HG03066 (cell line): ENCODE measurements around the gene PCYT2.
A peak's percentile ranks its signal among the peaks of the same experiment; 100 is the strongest.

Source experiments
- ATAC-seq: cut with Tn5 transposase; IDR thresholded peaks from one replicate; pipeline ENCODE4 v1.9.1; 2021; ENCODE audit warnings: low read depth; ENCODE audit not compliant: unreplicated experiment

PCYT2 gene

GRCh38 chr17:81927653-81928543 lies 16.7 kb upstream of the PCYT2 start, which contains the start of gene MAFG:
TSS of gene MAFG (minus strand) at chr17:81927735. CDS start at chr17:81923185, 4,550 bp downstream.
- no peak for ATAC-seq

- ATAC-seq = no peak
Measured at GRCh38 chr17:81927152-81927652, 16.0 kb upstream of the PCYT2 start.

GRCh38 chr17:81926451-81927151 lies 15.4 kb upstream of the PCYT2 start:
- no peak for ATAC-seq

GRCh38 chr17:81925860-81926450 lies 14.8 kb upstream of the PCYT2 start:
- no peak for ATAC-seq

- no peak for ATAC-seq
Measured at GRCh38 chr17:81924557-81925532, 13.6 kb upstream of the PCYT2 start.

GRCh38 chr17:81923302-81924260 lies 12.4 kb upstream of the PCYT2 start:
- ATAC-seq = no peak

- no peak for ATAC-seq
Measured at GRCh38 chr17:81922566-81923301, 11.5 kb upstream of the PCYT2 start.

- ATAC-seq = no peak
Measured at GRCh38 chr17:81921996-81922565, 10.9 kb upstream of the PCYT2 start.

- no peak for ATAC-seq
Measured at GRCh38 chr17:81921537-81921862, 10.3 kb upstream of the PCYT2 start.

- no peak for ATAC-seq
Measured at GRCh38 chr17:81920612-81921536, 9.7 kb upstream of the PCYT2 start.

- ATAC-seq = no peak
Measured at GRCh38 chr17:81918832-81919545, 7.8 kb upstream of the PCYT2 start.

GRCh38 chr17:81918333-81918669 lies 7.1 kb upstream of the PCYT2 start:
- ATAC-seq = peak; percentile 30

- peak; percentile 69 for ATAC-seq
Measured at GRCh38 chr17:81917565-81918332, 6.5 kb upstream of the PCYT2 start, which contains the start of gene SIRT7. TSS of gene SIRT7 (minus strand) at chr17:81918176. CDS start at chr17:81918131, 45 bp downstream.

- no peak for ATAC-seq
Measured at GRCh38 chr17:81916234-81917001, 5.2 kb upstream of the PCYT2 start.

- no peak for ATAC-seq
Measured at GRCh38 chr17:81915331-81915730, 4.1 kb upstream of the PCYT2 start.
